AG04449 (cell line): Measurements from ENCODE around the gene SLC7A10.

Experiments
- CTCF ChIA-PET: fragments of 350-600 bp; formaldehyde crosslinking; extraction: SDS; loops from one replicate; lab custom pipeline; 2021; ENCODE audit warnings: antibody characterized with exemption; lab: Yijun Ruan, JAX
- POLR2A ChIA-PET: fragments of 400-600, 350-600 bp; formaldehyde crosslinking; extraction: SDS; loops from one replicate; lab custom pipeline; 2020; ENCODE audit warnings: antibody characterized with exemption, inconsistent platforms; lab: Yijun Ruan, JAX
- DNase-seq: peaks from one replicate; pipeline ENCODE4 v3.0.0-alpha.2; 2010; ENCODE audit warnings: low read depth, low spot score
- H3K4me3 ChIP-seq: 2 replicates; pipeline ENCODE4 v1.5.1; 2011; ENCODE audit warnings: low read depth, mild to moderate bottlenecking, control low read depth, low read length
- TF ChIP-seq, protein P1 (sequence below): IDR thresholded peaks from one replicate; pipeline ENCODE4 v1.5.1; 2011; ENCODE audit warnings: mild to moderate bottlenecking, moderate library complexity, low read length, control low read depth, inconsistent platforms; ENCODE audit not compliant: insufficient read depth; ENCODE audit errors: missing control alignments

SLC7A10 gene

GRCh38 chr19:33241530-33242101, 16.0 kb upstream of the SLC7A10 start:
- no peak for DNase-seq
- H3K4me3 ChIP-seq: no peak overlapping the region
- CTCF ChIA-PET: interaction anchor here (0.6 to 11.3 kb wide), 15 partner anchors 10 to 530 kb away, joined by 3 to 406 read pairs (median 4); no protein-coding TSS in a partner anchor
- TF ChIP-seq, protein P1, sequence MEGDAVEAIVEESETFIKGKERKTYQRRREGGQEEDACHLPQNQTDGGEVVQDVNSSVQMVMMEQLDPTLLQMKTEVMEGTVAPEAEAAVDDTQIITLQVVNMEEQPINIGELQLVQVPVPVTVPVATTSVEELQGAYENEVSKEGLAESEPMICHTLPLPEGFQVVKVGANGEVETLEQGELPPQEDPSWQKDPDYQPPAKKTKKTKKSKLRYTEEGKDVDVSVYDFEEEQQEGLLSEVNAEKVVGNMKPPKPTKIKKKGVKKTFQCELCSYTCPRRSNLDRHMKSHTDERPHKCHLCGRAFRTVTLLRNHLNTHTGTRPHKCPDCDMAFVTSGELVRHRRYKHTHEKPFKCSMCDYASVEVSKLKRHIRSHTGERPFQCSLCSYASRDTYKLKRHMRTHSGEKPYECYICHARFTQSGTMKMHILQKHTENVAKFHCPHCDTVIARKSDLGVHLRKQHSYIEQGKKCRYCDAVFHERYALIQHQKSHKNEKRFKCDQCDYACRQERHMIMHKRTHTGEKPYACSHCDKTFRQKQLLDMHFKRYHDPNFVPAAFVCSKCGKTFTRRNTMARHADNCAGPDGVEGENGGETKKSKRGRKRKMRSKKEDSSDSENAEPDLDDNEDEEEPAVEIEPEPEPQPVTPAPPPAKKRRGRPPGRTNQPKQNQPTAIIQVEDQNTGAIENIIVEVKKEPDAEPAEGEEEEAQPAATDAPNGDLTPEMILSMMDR: peak; percentile 56
- POLR2A ChIA-PET: no interaction called here

DNA sequence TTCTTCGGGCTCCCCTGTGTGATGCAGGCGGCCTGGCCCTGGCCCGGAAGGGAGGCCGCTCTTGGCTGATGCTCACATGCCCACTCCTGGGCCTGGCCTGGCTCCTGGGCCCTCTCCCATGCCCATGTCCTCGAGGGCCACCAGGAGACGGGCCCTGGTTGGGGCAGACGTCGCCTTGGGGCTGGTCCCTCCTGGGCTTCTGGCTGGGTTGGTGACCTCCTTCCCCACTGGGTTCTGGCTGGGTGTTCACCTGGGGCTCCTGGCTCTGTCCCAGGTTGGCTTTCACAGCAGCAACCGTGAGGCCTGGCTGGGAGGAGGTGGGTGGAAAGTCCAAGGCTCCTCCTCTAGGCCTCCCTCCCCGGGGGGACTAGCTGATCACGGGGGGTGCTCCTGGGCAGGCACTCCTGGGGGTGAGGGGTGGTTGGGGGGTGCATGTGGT, 15.5 kb upstream of the SLC7A10 start:
- CTCF ChIA-PET: interaction anchor here (0.6 to 11.3 kb wide), 9 partner anchors 12 to 529 kb away, joined by 3 to 406 read pairs (median 5); no protein-coding TSS in a partner anchor
- DNase-seq: no peak
- TF ChIP-seq, protein P1: no peak
- no peak overlapping the region for H3K4me3 ChIP-seq
- POLR2A ChIA-PET: no interaction called here

GRCh38 chr19:33240181-33240771, 14.6 kb upstream of the SLC7A10 start:
- ChIA-PET CTCF (interaction anchor here (0.7 to 11.3 kb wide), 8 partner anchors 19 to 530 kb away, joined by 3 to 406 read pairs (median 3); no protein-coding TSS in a partner anchor), POLR2A (no interaction called here)
- no peak overlapping the region for H3K4me3 ChIP-seq
- no peak for DNase-seq
- TF ChIP-seq, protein P1: no peak

DNA sequence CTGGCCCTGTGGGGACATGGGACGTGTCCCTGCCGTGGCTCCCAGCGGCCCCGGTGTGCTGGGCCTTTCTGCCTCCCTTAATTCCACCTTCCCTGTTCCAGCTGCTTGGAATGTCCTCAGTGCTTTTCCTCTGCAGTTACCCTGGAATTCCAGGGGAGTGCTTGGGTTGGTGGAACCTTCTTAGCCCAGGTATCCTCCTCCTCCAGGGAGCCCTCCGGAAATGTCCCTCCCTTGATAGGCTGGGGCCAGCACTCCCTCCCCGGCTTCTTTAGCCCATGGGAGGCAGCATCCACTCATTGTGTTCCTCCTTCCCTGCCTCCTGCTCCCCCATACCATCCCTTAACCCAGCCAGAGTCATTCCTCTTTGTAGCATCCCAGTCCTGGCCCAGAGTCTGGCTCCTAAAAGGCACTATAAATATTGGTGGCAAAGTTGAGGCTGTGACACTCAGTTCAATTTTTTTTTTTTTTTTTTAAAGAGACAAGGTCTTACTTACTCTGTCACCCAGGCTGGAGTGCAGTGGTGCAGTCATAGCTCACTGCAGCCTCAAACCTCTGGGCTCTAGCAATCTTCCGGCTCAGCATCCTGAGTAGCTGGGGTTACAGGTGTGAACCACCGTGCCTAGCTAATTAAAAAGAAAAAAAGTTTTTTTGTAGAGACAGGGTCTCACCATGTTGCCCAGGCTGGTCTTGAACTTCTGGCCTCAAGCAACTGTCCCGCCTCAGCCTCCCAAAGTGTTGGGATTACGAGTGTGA, 13.7 kb upstream of the SLC7A10 start:
- TF ChIP-seq, protein P1: no peak
- no peak overlapping the region for H3K4me3 ChIP-seq
- ChIA-PET POLR2A (no interaction called here), CTCF (interaction anchor here (0.7 to 11.3 kb wide), 4 partner anchors 20 to 163 kb away, joined by 3 to 406 read pairs (median 4); no protein-coding TSS in a partner anchor)
- DNase-seq: no peak

GRCh38 chr19:33238481-33239149, 13.0 kb upstream of the SLC7A10 start:
- no peak for DNase-seq
- ChIA-PET POLR2A (no interaction called here), CTCF (interaction anchor here (1.1 to 11.3 kb wide), 3 partner anchors 94 to 177 kb away, joined by 3 to 406 read pairs (median 4); no protein-coding TSS in a partner anchor)
- TF ChIP-seq, protein P1: no peak
- no peak overlapping the region for H3K4me3 ChIP-seq
